ENCODE data around the gene JADE3.
"Not testable (repeated sequence)": the region's sequence is repeated elsewhere in the genome, so short reads cannot be mapped to it uniquely, and the experiment has no call there.

Gene JADE3

GRCh38 chrX:46938589-46938988, 26.4 kb downstream of the JADE3 start:
- DNase-seq = no peak

- no peak for DNase-seq
These were observed 29.1 kb downstream of the JADE3 start for GRCh38 chrX:46941341-46941740.

GRCh38 chrX:46953137-46953527, 40.9 kb downstream of the JADE3 start:
- DNase-seq = no peak

- DNase-seq = no peak
These were observed 41.4 kb downstream of the JADE3 start for GRCh38 chrX:46953597-46953996.

- no peak for DNase-seq
These were observed 42.5 kb downstream of the JADE3 start for GRCh38 chrX:46954716-46955115.

- not testable (repeated sequence) for DNase-seq
These were observed 44.4 kb downstream of the JADE3 start for GRCh38 chrX:46956589-46956988.

GRCh38 chrX:46957297-46957696, 45.1 kb downstream of the JADE3 start:
- DNase-seq = no peak

GRCh38 chrX:46959101-46959500, 46.9 kb downstream of the JADE3 start:
- DNase-seq = no peak

- no peak for DNase-seq
These were observed 47.9 kb downstream of the JADE3 start for GRCh38 chrX:46959985-46960700.

- DNase-seq = no peak
These were observed 48.9 kb downstream of the JADE3 start for GRCh38 chrX:46961097-46961496.

- no peak for DNase-seq
These were observed 49.5 kb downstream of the JADE3 start for GRCh38 chrX:46961574-46962283.

GRCh38 chrX:46965125-46965758, 53.0 kb downstream of the JADE3 start:
- DNase-seq = no peak

- DNase-seq = no peak
These were observed 55.3 kb downstream of the JADE3 start for GRCh38 chrX:46967547-46967946.

- not testable (repeated sequence) for DNase-seq
These were observed 64.8 kb downstream of the JADE3 start for GRCh38 chrX:46977046-46977445.

GRCh38 chrX:46978341-46979291, 66.4 kb downstream of the JADE3 start:
- DNase-seq = peak; percentile 62

- no peak for DNase-seq
These were observed 72.5 kb downstream of the JADE3 start for GRCh38 chrX:46984705-46985104.

- no peak for DNase-seq
These were observed 77.3 kb downstream of the JADE3 start for GRCh38 chrX:46989548-46989947.

- DNase-seq = no peak
These were observed 79.4 kb downstream of the JADE3 start for GRCh38 chrX:46991664-46992063.

- no peak for DNase-seq
These were observed 79.8 kb downstream of the JADE3 start for GRCh38 chrX:46992070-46992469.

- no peak for DNase-seq
These were observed 81.9 kb downstream of the JADE3 start for GRCh38 chrX:46994096-46994495.

GRCh38 chrX:47012131-47012530, 99.9 kb downstream of the JADE3 start:
- no peak for DNase-seq

GRCh38 chrX:47026198-47026597, 114.0 kb downstream of the JADE3 start:
- DNase-seq = no peak

- no peak for DNase-seq
These were observed 118.1 kb downstream of the JADE3 start for GRCh38 chrX:47030339-47030738.
